K562 (cell line): ENCODE results near the gene FAM241B. TPM values are rescaled to one million over a fixed set of nuclear protein-coding genes. Genes with fewer than 3 reads are reported as not detected.

ENCODE experiments used
- ATAC-seq: fragments of 200-7000 bp; cut with Tn5 transposase; 3 replicates; pipeline ENCODE4 v1.9.1; 2020; ENCODE audit warnings: moderate library complexity
- BruUV-seq: library from RNA; stranded (reverse); fragments of 400-500 nt; replicated peaks from 2 replicates; lab custom pipeline; 2021; lab: Mats Ljungman, UMichigan
- CTCF ChIA-PET: fragments of 300-600 bp; formaldehyde crosslinking; extraction: SDS; loops from one replicate; lab custom pipeline; 2021; ENCODE audit warnings: low intra/inter-chr PET ratio; lab: Yijun Ruan, JAX
- POLR2A ChIA-PET: fragments of 300-600, 350-650 bp; sonication (Branson Sonifier 250); formaldehyde crosslinking; extraction: SDS; loops from one replicate; lab custom pipeline; 2021; ENCODE audit warnings: antibody characterized with exemption, inconsistent platforms; lab: Yijun Ruan, JAX
- DNase-seq, 4 experiments: peaks; one replicate each; pipeline versions ENCODE4 v3.0.0 to v3.0.0-alpha.2; 2011 to 2018; ENCODE audit warnings: low spot score in 3 of 4, mixed read lengths in 3 of 4; ENCODE audit errors: extremely low read depth in 1 of 4
- FAIRE-seq: peaks from 2 replicates; lab custom pipeline; 2011; peaks lifted over from hg19 to GRCh38; lab: Jason Lieb, UNC
- H2AFZ ChIP-seq: 2 replicates; pipeline ENCODE4 v1.6.0; 2011; ENCODE audit warnings: low read depth, low read length, control low read depth, inconsistent platforms
- H3K27ac ChIP-seq: fragments of 200-600 bp; 3 replicates; pipeline ENCODE4 v1.8.0; 2011; ENCODE audit warnings: low read depth, mild to moderate bottlenecking, control low read depth, inconsistent platforms, low read length, moderate library complexity, mixed read lengths; ENCODE audit errors: extremely low read depth
- H3K27me3 ChIP-seq, 2 experiments: fragments of 300-600 bp in 1 of 2; 2 replicates in 1 of 2; 3 replicates in 1 of 2; pipeline versions ENCODE4 v1.6.0 to v1.8.0; 2011; ENCODE audit warnings: inconsistent platforms in 2 of 2, low read length in 2 of 2, mild to moderate bottlenecking in 1 of 2, mixed read lengths in 1 of 2, moderate library complexity in 1 of 2; ENCODE audit not compliant: control insufficient read depth in 2 of 2, insufficient read depth in 2 of 2
- H3K36me3 ChIP-seq: fragments of 300-600 bp; 3 replicates; pipeline ENCODE4 v1.8.0; 2011; ENCODE audit warnings: mild to moderate bottlenecking, low read length, inconsistent platforms; ENCODE audit not compliant: control insufficient read depth, insufficient read depth
- H3K4me1 ChIP-seq, 2 experiments: fragments of 200-600 bp in 1 of 2; replicated peaks in 1 of 2; 2 replicates in 1 of 2; 3 replicates in 1 of 2; pipeline versions ENCODE4 v1.5.1 to v1.8.0; 2011; ENCODE audit warnings: inconsistent platforms in 2 of 2, low read length in 2 of 2, mild to moderate bottlenecking in 1 of 2, mixed read lengths in 1 of 2, moderate library complexity in 1 of 2; ENCODE audit not compliant: control insufficient read depth in 2 of 2, insufficient read depth in 2 of 2
- H3K4me2 ChIP-seq: 2 replicates; pipeline ENCODE4 v1.6.1; 2011; ENCODE audit warnings: low read length, control low read depth, inconsistent platforms, mixed read lengths; ENCODE audit not compliant: insufficient read depth
- H3K4me3 ChIP-seq: fragments of 200-600 bp; sonication (generic), shearing (Covaris generic); 2 replicates; pipeline ENCODE4 v1.5.1; 2016; ENCODE audit warnings: control low read depth, inconsistent platforms
- H3K79me2 ChIP-seq: fragments of 200-600 bp; 3 replicates; pipeline ENCODE4 v1.8.0; 2011; ENCODE audit warnings: low read length, inconsistent platforms; ENCODE audit not compliant: control insufficient read depth, insufficient read depth
- H3K9ac ChIP-seq, 2 experiments: 2 replicates each; pipeline versions ENCODE4 v1.6.0 to v1.6.1; 2011; ENCODE audit warnings: low read depth in 2 of 2, low read length in 2 of 2, control low read depth in 1 of 2, inconsistent platforms in 1 of 2, mild to moderate bottlenecking in 1 of 2, mixed read lengths in 1 of 2; ENCODE audit not compliant: insufficient read depth in 1 of 2
- H3K9me1 ChIP-seq: one replicate; pipeline ENCODE4 v1.6.0; 2011; ENCODE audit warnings: inconsistent platforms, mild to moderate bottlenecking, low read length, moderate library complexity; ENCODE audit not compliant: control insufficient read depth, insufficient read depth
- H3K9me3 ChIP-seq: replicated peaks from 2 replicates; pipeline ENCODE4 v1.5.1; 2011; ENCODE audit warnings: low read depth, low read length, inconsistent platforms; ENCODE audit not compliant: control insufficient read depth, insufficient read depth
- H4K20me1 ChIP-seq: replicated peaks from 2 replicates; pipeline ENCODE4 v1.6.1; 2011; ENCODE audit warnings: low read length, inconsistent platforms, mixed read lengths; ENCODE audit not compliant: control insufficient read depth, insufficient read depth
- BMI1 ChIP-seq: fragments of 150-350 bp; IDR thresholded peaks from 2 replicates; pipeline ENCODE4 v1.6.1; 2014; ENCODE audit warnings: low read length
- BRCA1 ChIP-seq, 2 experiments: fragments of 450-650 bp in 1 of 2; sonication (generic) in 1 of 2; formaldehyde crosslinking in 1 of 2; IDR thresholded peaks; 2 replicates each; pipeline versions ENCODE4 v1.5.0 to v1.6.1; 2017 to 2020; ENCODE audit warnings: mild to moderate bottlenecking in 1 of 2, missing genetic modification reagents in 1 of 2
- BRF1 ChIP-seq: IDR thresholded peaks from 3 replicates; pipeline ENCODE4 v1.6.1; 2011; ENCODE audit warnings: borderline replicate concordance, mild to moderate bottlenecking; ENCODE audit not compliant: insufficient read length; ENCODE audit errors: extremely low read depth
- NFIC ChIP-seq: fragments of 450-650 bp; IDR thresholded peaks from 2 replicates; pipeline ENCODE4 v1.6.1; 2017; ENCODE audit warnings: mild to moderate bottlenecking, inconsistent platforms
- ZEB2 ChIP-seq: fragments of 450-650 bp; IDR thresholded peaks from 2 replicates; pipeline ENCODE4 v1.6.1; 2016
- ZNF77 ChIP-seq: fragments of 250-450 bp; sonication (Bioruptor Pico); IDR thresholded peaks from 2 replicates; pipeline ENCODE4 v1.5.0; 2020
- WGBS: fragments of 100-300 bp; shearing (Covaris generic); methylation state at CpG from one replicate; pipeline ENCODE4 v1.1.6; 2016; ENCODE audit warnings: low coverage, mixed read lengths; ENCODE audit not compliant: insufficient coverage; ENCODE audit errors: missing lambda C conversion rate; 5-methylcytosine and 5-hydroxymethylcytosine counted together
- in situ Hi-C: fragments of 300-500 bp; cut with MboI; formaldehyde crosslinking; loops from 4 replicates; pipeline ENCODE4 v1.15.0; 2018; ENCODE audit warnings: inconsistent platforms, mixed read lengths
- intact Hi-C: fragments of 100-400 bp; cut with micrococcal nuclease; formaldehyde crosslinking; loops from 2 replicates; pipeline ENCODE4 v1.14.2; 2022
- polyA plus RNA-seq, 8 experiments: library from polyadenylated mRNA; depleted of rRNA in 4 of 8; stranded (reverse) in 5 of 8; unstranded in 3 of 8; fragments of >200 nt; fragmentation: Nextera tagmentation in 2 of 8; fragmentation: Illumina TruSeq in 1 of 8; extraction: Ambion mirVana in 2 of 8; extraction: Trizol in 1 of 8; gene quantifications; 2 replicates each; pipeline versions ENCODE4 v1.2.1 to v1.2.3, GENCODE V29; 2011 to 2014; ENCODE audit warnings: inconsistent platforms in 1 of 8, missing spikeins in 1 of 8
- total RNA-seq, 7 experiments: library from RNA; depleted of rRNA in 6 of 7; stranded (reverse); fragments of >200 nt in 6 of 7; fragmentation: Illumina TruSeq in 2 of 7; extraction: Trizol in 2 of 7; gene quantifications; 2 replicates each; pipeline versions ENCODE4 v1.2.1 to v1.2.3, GENCODE V29; 2011 to 2021; ENCODE audit warnings: low replicate concordance in 1 of 7
- TF ChIP-seq, protein P1 (sequence below): fragments of 450-650 bp; IDR thresholded peaks from 2 replicates; pipeline ENCODE4 v1.6.1; 2016; ENCODE audit warnings: mild to moderate bottlenecking, moderate library complexity
- TF ChIP-seq, protein P2 (sequence below): fragments of 250-450 bp; sonication (Bioruptor Pico); IDR thresholded peaks from 2 replicates; pipeline ENCODE4 v1.8.0; 2021; ENCODE audit warnings: mild to moderate bottlenecking, moderate library complexity

FAM241B gene
- total and polyA plus RNA-seq, 9 of the 15 experiments (the other 6 are each of a cell fraction or from before 2014, with no cell fraction given), result 1.9 to 11.1 (median 3.0) TPM

DNA sequence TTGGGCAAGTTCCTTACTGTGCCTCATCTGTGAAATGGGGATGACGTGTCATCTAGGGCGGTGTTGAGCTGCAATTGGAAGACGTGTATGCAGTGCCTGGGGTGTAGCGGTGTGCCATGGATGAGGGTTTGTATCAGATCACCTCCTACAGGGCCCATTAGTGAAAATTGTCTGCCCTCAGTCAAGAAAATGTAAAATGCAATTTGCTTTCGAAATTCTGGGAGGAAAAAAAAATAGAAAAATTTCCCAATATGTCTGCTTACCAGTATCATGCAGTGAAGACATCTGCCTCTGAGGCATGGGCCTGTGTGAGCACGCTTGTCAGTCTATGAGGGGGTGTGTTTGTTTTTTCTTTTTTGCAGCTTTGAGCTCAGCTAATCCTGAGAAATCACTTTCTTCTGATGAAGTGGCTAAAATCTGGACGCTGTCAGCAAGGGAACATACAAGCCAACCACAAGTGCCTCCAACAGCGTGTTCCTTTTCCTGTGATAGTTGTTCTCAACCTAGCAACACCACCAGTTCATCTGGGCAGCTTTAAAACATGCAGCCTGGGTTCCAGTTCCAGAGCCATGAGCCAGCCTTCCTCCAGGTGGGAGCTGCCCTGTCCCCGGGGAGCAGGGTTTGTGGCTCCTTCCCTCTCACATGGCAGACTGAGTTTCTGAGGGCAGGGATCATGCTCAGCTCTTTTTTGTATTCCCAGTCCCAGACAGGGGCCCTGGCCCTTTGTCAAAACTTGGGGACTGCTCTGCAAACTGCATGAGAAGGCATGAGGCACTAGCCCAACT is 10.3 kb downstream of the FAM241B start:
- H3K9me3 ChIP-seq, result no peaks in the 10 kb centered on the region
- H3K27me3 ChIP-seq, result peaks cover 0 to 69% of the 10 kb centered on the region in 2 experiments; a peak in 2 of 5 replicates
- H3K36me3 ChIP-seq, result no peaks in the 10 kb centered on the region
- in situ Hi-C loops, result loop anchor here (25.0 kb wide), 1 partner anchor 403 kb away; no protein-coding TSS in a partner anchor
- H3K9ac ChIP-seq, result no peak overlapping the region; a peak in 1 of 4 replicates
- intact Hi-C loops, result loop anchor here (5.0 kb wide), 1 partner anchor 162 kb away; the partner anchor contains the start of gene COL13A1
- no peak overlapping the region for H3K4me2 ChIP-seq
- WGBS, result 0% methylated on average over 9 of the region's 9 CpGs
- no TSS peak for BruUV-seq
- ChIA-PET CTCF (interaction anchor here (1.1 to 6.1 kb wide), 2 partner anchors 11 to 123 kb away, joined by 7 to 80 read pairs; partner anchors contain the start of gene FAM241B), POLR2A (interaction anchor here (1.0 to 2.0 kb wide), 2 partner anchors 8 to 113 kb away, joined by 3 to 6 read pairs; no protein-coding TSS in a partner anchor)
- H4K20me1 ChIP-seq, result peaks cover 6% of the 10 kb centered on the region; the same call in 1 of the 2 replicates
- no peak for DNase-seq
- H3K27ac ChIP-seq, result no peak overlapping the region
- peaks cover 0 to 3% of the 10 kb centered on the region in 2 experiments; a peak in 1 of 5 replicates for H3K4me1 ChIP-seq
- H2AFZ ChIP-seq, result no peak overlapping the region
- H3K9me1 ChIP-seq, result no peaks in the 10 kb centered on the region
- H3K4me3 ChIP-seq, result no peak overlapping the region
- no peak for ATAC-seq
- H3K79me2 ChIP-seq, result no peaks in the 10 kb centered on the region
- no peak for FAIRE-seq
- no peak for TF ChIP-seq ZEB2
- TF ChIP-seq ZNF77 (CRISPR knock-in tag), result no peak
- TF ChIP-seq NFIC, result no peak
- TF ChIP-seq, protein P1, sequence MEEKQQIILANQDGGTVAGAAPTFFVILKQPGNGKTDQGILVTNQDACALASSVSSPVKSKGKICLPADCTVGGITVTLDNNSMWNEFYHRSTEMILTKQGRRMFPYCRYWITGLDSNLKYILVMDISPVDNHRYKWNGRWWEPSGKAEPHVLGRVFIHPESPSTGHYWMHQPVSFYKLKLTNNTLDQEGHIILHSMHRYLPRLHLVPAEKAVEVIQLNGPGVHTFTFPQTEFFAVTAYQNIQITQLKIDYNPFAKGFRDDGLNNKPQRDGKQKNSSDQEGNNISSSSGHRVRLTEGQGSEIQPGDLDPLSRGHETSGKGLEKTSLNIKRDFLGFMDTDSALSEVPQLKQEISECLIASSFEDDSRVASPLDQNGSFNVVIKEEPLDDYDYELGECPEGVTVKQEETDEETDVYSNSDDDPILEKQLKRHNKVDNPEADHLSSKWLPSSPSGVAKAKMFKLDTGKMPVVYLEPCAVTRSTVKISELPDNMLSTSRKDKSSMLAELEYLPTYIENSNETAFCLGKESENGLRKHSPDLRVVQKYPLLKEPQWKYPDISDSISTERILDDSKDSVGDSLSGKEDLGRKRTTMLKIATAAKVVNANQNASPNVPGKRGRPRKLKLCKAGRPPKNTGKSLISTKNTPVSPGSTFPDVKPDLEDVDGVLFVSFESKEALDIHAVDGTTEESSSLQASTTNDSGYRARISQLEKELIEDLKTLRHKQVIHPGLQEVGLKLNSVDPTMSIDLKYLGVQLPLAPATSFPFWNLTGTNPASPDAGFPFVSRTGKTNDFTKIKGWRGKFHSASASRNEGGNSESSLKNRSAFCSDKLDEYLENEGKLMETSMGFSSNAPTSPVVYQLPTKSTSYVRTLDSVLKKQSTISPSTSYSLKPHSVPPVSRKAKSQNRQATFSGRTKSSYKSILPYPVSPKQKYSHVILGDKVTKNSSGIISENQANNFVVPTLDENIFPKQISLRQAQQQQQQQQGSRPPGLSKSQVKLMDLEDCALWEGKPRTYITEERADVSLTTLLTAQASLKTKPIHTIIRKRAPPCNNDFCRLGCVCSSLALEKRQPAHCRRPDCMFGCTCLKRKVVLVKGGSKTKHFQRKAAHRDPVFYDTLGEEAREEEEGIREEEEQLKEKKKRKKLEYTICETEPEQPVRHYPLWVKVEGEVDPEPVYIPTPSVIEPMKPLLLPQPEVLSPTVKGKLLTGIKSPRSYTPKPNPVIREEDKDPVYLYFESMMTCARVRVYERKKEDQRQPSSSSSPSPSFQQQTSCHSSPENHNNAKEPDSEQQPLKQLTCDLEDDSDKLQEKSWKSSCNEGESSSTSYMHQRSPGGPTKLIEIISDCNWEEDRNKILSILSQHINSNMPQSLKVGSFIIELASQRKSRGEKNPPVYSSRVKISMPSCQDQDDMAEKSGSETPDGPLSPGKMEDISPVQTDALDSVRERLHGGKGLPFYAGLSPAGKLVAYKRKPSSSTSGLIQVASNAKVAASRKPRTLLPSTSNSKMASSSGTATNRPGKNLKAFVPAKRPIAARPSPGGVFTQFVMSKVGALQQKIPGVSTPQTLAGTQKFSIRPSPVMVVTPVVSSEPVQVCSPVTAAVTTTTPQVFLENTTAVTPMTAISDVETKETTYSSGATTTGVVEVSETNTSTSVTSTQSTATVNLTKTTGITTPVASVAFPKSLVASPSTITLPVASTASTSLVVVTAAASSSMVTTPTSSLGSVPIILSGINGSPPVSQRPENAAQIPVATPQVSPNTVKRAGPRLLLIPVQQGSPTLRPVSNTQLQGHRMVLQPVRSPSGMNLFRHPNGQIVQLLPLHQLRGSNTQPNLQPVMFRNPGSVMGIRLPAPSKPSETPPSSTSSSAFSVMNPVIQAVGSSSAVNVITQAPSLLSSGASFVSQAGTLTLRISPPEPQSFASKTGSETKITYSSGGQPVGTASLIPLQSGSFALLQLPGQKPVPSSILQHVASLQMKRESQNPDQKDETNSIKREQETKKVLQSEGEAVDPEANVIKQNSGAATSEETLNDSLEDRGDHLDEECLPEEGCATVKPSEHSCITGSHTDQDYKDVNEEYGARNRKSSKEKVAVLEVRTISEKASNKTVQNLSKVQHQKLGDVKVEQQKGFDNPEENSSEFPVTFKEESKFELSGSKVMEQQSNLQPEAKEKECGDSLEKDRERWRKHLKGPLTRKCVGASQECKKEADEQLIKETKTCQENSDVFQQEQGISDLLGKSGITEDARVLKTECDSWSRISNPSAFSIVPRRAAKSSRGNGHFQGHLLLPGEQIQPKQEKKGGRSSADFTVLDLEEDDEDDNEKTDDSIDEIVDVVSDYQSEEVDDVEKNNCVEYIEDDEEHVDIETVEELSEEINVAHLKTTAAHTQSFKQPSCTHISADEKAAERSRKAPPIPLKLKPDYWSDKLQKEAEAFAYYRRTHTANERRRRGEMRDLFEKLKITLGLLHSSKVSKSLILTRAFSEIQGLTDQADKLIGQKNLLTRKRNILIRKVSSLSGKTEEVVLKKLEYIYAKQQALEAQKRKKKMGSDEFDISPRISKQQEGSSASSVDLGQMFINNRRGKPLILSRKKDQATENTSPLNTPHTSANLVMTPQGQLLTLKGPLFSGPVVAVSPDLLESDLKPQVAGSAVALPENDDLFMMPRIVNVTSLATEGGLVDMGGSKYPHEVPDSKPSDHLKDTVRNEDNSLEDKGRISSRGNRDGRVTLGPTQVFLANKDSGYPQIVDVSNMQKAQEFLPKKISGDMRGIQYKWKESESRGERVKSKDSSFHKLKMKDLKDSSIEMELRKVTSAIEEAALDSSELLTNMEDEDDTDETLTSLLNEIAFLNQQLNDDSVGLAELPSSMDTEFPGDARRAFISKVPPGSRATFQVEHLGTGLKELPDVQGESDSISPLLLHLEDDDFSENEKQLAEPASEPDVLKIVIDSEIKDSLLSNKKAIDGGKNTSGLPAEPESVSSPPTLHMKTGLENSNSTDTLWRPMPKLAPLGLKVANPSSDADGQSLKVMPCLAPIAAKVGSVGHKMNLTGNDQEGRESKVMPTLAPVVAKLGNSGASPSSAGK, result no peak
- TF ChIP-seq BMI1, result no peak
- TF ChIP-seq BRF1, result no peak
- no peak for TF ChIP-seq BRCA1 (IDR thresholded peaks at IDR 0.05)
- no peak for TF ChIP-seq BRCA1 (CRISPR knock-in tag; IDR thresholded peaks at IDR 0.05)
- TF ChIP-seq, protein P2, sequence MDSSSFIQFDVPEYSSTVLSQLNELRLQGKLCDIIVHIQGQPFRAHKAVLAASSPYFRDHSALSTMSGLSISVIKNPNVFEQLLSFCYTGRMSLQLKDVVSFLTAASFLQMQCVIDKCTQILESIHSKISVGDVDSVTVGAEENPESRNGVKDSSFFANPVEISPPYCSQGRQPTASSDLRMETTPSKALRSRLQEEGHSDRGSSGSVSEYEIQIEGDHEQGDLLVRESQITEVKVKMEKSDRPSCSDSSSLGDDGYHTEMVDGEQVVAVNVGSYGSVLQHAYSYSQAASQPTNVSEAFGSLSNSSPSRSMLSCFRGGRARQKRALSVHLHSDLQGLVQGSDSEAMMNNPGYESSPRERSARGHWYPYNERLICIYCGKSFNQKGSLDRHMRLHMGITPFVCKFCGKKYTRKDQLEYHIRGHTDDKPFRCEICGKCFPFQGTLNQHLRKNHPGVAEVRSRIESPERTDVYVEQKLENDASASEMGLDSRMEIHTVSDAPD (CRISPR knock-in tag), result no peak
